Measurements from ENCODE around the gene DUSP14.

DNA sequence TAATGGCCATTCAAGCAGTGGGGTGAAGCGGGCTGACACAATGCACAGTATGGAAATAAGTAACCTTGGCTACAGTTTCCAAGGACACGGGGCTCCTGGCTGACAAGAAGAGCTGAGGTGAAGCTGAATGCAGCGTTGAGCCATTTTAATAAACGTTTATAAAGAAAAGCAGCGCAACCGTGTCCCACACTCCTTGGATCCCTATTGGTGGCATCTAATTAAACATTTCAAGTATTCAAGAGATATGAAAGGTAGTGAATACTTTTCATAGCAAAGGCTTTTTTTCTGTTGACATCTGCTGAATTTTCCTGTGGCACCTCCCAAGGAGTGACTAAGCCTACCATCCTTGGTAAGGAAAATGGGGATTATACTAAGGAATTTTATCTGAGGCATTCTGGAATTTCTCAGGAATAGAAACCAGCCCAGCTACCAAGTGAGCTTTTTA lies 26.5 kb downstream of the DUSP14 start:
- TF ChIP-seq EZH2phosphoT487 (IDR thresholded peaks at IDR 0.05; ENCODE audit: insufficient read depth, low read depth) (no peak), EZH2 (IDR thresholded peaks at IDR 0.05; ENCODE audit: insufficient read depth, poor library complexity, severe bottlenecking) (no peak)
